Activated naive CD8-positive, alpha-beta T cell treated with anti-CD3 and anti-CD28 coated beads, Interleukin-2, amount 50 U/mL, for 16 hours (primary cell): ENCODE results near the gene LAMB1.
"Not testable (repeated sequence)": the region's sequence is repeated elsewhere in the genome, so short reads cannot be mapped to it uniquely, and the experiment has no call there.

ENCODE experiments used
- DNase-seq: peaks from one replicate; pipeline ENCODE4 v3.0.0-alpha.2; 2020; ENCODE audit warnings: low read depth, low spot score

LAMB1 gene

GRCh38 chr7:107971613-107972012, 31.3 kb downstream of the LAMB1 start:
- DNase-seq, result no peak

- DNase-seq, result no peak
These were observed 31.9 kb downstream of the LAMB1 start for GRCh38 chr7:107971100-107971499.

DNA sequence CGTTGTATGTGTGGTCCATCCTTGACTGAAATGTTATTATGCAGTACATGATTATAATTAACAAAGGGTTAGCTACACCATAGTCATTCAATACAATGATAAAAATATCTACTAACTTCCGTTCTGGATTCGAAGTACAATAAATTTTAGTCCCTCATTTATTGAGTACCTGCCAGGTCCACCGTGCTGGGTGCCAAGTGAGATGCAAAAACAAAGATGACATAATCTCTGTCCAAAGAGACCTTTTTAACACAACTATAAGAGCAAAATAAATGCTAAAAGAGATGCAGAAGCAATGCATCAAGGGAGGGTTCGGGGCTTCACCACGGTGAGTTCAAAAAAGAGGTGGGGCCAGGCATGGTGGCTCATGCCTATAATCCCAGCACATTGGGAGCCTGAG, 33.1 kb downstream of the LAMB1 start:
- DNase-seq, result no peak

- no peak for DNase-seq
These were observed 34.5 kb downstream of the LAMB1 start for GRCh38 chr7:107968449-107968848.

GRCh38 chr7:107967420-107967819, 35.5 kb downstream of the LAMB1 start:
- DNase-seq, result no peak

DNA sequence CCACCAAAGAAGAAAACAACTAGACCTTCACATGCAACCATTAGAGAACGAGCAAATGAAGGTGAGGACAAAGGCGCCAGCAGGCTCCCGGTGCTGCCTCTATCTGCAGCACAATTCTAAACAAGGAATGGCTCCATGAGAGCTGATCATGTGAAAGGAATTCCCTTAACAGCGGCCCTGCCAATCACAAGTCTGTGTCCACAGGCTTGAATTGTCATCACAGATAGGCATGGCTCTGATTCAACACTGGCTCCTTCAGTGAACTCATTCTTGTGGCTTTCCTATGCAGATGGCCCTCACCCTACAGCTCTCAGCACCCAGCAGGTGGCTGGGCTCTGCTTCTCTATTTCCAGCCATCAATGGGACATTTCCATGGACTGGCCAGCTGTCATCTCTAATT, 36.2 kb downstream of the LAMB1 start:
- no peak for DNase-seq

DNA sequence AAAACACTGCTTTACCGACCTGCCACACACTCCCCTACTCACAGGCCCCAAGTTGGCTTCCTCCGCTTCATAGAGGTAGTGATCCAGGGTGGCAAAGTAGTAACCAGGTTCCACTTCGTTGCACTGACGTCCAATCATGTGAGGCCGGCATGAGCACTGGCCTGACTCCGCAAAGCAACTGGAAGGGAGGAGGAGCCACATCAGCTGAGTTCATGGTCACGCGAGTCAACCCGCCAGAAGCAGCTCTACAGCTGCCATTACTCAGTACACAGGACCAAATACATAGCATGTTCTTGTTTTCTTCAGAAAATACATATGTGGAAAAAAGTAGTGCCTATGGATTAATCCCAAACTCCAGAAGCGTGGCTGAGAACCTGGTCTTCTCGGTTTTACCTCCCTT, 38.5 kb downstream of the LAMB1 start:
- no peak for DNase-seq

GRCh38 chr7:107962817-107963216, 40.1 kb downstream of the LAMB1 start:
- DNase-seq, result no peak

DNA sequence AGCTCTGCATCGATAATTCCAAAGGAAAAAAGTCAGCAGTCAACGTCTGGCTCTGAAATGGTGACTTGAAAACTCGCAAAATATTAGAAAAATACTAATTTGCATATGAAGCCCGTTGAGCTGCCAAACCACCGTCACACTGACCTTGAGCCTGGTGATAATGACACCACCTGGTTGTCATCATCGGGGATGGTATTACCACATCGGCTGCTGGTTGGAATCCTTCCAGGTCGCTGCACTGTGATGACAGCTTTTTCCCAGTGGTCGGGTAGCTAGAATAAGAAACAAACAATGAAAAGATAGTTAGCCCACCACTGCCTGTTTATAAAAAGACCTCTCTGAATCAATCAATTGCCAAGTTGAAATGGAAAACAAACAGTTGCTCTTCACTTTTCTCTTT, 41.6 kb downstream of the LAMB1 start:
- DNase-seq, result no peak

DNA sequence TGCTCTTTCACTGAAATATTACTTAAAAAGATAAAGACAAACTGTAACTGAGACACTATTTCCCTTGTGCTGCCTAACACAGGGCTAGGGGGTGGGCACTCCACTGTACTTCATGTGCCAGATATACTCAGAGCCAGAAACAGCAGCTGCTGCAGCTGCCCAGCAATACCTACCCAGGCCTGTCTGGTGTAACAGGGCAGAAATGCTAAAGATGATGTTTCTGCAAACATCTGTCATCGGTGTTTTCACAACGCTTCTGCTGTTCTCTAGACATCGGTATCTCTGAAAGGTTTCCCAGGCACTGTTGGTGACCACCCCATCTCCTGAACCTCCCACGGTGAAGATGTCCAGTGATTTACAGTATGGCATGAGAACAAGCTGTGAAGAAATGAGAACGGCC, 42.7 kb downstream of the LAMB1 start:
- no peak for DNase-seq

DNA sequence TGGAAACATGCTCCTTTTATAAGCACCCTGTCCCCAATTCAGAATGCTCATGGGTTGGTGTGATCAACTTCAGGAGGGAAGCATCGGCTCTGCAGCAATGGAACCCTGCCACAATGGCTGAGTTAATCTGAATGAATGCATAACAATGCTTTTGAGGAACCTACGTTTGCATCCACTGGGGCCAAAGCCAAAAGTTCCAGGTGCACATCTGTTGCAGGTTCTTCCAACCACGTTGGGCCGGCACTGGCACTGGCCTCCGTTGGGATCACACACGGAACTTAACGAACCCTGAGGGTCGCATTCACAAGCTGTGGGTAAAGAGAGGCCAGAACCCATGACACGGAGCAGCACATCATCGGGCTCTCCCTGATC, 43.4 kb downstream of the LAMB1 start:
- no peak for DNase-seq

- no peak for DNase-seq
These were observed 44.0 kb downstream of the LAMB1 start for GRCh38 chr7:107958764-107959526.

DNA sequence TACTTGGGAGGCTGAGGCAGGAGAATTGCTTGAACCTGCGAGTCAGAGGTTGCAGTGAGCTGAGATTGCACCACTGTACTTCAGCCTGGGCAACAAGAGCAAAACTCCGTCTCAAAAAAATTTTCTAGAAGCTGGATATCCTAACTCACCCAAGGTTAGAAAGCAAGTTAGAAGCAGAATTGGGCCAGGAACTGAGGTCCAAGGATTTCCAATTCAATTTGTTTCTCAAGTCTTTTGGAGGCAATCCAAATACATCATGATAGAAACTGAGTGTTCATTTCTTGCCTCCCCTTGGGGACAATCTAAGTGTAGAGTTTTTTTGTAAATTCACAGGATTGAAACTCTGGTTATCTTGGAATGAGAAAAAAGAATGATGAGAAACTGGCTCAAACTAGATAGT, 45.5 kb downstream of the LAMB1 start:
- DNase-seq, result no peak

- DNase-seq, result not testable (repeated sequence)
These were observed 46.0 kb downstream of the LAMB1 start for GRCh38 chr7:107956950-107957349.

DNA sequence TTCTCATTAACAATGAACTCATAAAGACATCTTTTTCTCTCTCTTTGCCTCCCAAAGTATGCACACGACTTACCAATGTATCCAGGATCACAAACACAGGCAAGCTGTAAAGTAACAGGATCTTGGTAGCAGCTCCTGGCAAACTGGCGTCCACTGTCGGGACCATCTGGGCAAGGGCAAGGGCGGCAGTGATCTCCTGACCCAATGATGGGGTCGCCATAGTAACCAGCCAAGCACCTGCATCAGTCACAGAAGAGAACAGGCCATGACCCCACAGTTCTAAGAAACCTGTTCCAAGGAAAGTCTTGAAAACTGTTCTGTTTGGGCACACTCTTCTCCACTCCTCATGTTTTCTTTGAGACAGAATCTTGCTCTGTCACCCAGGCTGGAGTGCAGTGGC, 47.6 kb downstream of the LAMB1 start:
- DNase-seq, result no peak

GRCh38 chr7:107953924-107954303, 49.0 kb downstream of the LAMB1 start:
- no peak for DNase-seq

- DNase-seq, result no peak
These were observed 49.6 kb downstream of the LAMB1 start for GRCh38 chr7:107953265-107953923.

DNA sequence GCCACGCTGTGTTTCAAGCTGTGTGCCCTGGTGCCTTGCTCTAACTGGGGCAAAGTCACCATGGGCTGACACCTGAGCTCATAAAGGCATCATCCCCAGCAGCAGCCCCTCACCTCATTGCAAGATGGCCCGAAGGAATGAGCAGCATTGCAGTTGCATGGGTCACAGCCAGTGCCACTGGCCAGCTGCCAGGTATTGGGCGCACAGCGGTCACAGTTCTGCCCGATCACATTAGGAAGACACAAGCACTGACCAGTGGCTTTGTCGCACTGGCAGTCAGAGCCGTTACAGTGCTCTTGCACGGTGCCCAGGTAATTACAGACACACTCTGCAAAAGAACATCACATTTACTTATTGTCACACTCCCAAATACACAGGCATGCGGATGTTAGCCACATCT, 51.1 kb downstream of the LAMB1 start:
- no peak for DNase-seq

GRCh38 chr7:107951172-107951787, 51.7 kb downstream of the LAMB1 start:
- DNase-seq, result no peak

- DNase-seq, result no peak
These were observed 53.5 kb downstream of the LAMB1 start for GRCh38 chr7:107949443-107949935.

DNA sequence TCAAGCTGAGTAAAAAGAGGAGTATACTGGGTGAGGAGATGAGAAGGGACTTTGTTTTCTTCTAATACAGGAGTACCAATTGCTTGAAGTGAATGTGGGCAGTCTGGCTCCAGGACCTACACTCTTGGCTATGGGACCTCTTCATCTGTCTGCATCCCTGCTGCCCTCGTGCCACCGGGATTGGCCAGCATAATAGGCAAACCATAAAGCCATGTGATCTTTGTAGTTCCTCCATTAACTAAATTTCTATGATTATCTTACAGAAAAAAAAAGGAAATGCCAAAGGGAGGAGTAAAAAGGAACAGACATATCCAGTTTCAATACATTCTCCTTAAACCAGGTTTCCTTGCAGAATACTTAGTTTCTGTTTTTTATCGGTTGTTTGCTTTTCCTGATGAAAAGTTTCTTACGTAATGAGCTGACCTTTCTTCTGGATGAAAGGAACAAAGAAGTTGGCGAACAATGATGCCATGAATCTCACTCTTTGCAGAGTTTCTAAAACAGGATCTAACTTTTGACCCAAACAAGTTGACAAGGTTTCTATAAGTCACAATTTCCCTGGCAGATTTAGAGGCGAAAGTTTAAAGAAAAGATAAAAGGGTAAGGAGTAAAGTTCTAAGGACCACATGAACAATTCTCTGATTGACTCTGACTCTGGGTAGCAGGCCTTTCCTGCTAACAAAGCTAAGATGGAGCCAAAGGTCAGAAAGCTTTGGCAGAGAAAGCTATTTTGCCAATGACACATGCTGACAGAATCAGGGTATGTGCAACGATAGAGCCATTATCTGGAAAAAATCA, 54.1 kb downstream of the LAMB1 start:
- no peak for DNase-seq

GRCh38 chr7:107946881-107947280, 56.1 kb downstream of the LAMB1 start:
- DNase-seq, result no peak
